GM19328 (cell line): ENCODE measurements around the gene CNTNAP2.

Source experiments
- ATAC-seq: cut with Tn5 transposase; IDR thresholded peaks from one replicate; pipeline ENCODE4 v1.9.1; 2021; ENCODE audit warnings: mild to moderate bottlenecking, moderate library complexity; ENCODE audit not compliant: unreplicated experiment

The CNTNAP2 gene

DNA sequence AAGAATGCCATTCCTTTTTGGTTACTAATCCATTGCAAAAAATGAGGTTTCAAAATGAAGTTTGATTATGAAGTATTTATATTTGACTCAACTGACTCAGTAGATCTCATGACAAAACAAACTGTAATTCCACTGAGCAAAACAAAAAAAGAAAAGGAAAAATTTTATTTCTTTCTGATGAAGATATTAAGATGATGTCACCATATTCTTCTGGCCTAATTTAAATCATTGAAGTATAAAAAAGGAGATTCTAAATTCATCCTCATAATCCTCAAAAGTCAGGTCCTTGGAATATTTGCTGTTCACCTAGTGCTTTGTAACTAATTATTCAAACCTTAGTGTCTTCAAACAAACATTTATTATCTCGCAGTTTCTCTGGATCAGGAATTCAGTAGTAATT, 1183.7 kb downstream of the CNTNAP2 start:
- no peak for ATAC-seq

DNA sequence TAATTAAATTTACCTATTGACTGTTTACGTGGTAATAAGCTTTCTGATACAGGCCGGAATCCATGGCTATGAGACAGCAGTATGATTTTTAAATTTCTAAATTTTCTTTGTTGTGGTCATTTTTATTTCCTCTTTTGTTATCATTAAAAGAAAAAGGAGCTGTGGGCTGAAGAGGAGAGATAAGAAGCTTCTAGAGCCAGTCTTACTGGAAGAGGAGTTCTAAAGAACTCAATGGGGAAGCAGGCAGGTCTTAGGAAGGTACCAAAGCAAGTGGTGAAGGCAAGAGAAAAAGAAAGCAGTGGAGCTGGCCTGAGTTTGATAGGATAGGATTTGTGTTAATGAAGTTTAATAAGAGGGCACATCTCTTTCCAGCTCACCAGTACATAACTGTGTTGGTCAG, 1187.8 kb downstream of the CNTNAP2 start:
- ATAC-seq = no peak

DNA sequence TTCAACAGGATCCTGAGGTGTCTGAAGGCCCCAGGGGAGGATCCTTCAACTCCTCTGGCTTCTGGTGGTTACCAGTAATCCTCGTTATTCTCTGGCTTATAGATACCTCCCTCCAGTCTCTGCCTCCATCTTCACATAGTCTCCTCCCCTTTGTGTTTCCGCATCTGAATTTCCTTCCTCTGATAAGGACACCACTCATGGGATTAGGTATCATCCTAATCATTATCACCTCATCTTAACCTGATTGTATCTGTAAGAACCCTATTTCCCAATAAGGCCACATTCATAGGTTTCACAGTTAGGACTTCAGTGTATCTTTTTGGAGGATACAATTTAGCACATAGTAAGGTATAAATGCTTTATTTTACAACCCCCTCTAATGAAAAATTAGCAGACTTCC, 1189.2 kb downstream of the CNTNAP2 start:
- ATAC-seq = no peak

DNA sequence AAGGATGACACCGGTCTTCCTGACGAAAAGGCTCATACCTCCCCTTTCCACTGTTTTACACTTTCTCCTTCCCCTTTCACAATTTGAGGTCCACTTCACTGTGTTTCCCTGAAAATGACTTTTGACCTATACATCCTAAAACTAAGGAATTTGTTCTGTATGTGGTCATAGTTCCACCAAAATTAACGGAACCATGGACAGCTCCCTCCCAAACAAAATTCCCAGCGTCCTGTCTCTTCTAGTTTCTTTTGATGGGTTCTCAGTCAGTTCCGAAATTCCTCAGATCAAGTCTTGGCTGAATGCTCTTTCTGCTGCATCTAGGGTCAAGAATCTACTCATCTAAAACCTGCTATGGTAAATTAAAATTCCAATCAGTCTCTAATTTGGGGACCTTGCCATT, 1191.9 kb downstream of the CNTNAP2 start:
- no peak for ATAC-seq

DNA sequence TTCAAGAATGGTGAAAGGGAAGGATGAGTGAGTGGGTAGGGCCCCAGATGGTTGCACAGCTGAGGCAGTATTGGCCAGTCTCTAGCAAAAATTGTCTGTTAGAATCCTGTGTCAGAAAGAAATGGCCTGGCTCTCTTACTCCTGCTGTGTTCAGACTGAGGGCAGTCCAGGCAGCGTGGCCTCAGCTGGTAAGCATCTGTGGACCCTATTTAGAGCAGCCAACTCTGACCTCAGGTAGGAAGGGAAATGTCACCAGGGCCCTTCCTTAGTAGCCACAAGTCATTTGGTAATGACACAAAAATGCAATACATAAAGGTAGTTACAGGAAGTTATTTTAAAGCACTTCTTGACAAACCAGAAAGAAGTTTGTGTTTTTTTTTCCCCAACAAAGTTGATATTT, 1194.7 kb downstream of the CNTNAP2 start:
- no peak for ATAC-seq

DNA sequence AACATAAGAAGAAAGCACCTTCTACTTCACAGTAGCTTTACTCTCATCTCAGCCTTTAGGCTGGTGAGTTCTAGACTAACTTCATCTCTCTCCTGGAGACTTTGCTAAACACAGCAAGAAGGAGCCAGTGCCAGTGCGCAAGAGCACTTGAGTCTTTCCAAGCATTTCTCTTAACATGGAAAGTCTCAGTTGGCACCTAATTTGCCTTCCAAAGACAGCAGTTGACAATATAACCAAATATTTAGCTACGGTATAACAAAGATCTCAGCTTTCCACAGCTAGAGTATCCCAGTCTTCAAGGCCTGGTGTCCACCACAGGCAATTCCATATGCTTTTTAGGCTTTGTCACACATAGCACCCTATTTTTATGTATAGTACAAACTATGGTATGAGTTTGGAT, 1204.9 kb downstream of the CNTNAP2 start:
- no peak for ATAC-seq

DNA sequence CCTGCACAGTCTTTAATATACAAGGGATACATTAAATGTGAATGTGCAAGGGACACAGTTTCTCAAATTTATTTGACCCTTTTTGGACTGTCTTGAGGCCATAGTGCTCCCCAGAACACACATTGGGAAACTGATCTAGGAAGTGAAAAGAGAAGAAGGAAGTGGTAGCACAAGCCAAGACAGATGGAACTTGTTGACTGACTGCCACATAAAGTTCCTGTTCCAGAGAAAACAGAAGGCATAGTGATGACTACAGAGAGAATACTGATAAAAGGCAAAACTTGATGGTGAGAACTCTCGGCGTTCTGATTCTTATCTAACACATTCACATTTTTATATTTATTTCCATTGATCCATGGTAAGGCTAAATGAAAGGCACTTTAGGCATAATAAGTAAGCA, 1216.4 kb downstream of the CNTNAP2 start:
- ATAC-seq = no peak

DNA sequence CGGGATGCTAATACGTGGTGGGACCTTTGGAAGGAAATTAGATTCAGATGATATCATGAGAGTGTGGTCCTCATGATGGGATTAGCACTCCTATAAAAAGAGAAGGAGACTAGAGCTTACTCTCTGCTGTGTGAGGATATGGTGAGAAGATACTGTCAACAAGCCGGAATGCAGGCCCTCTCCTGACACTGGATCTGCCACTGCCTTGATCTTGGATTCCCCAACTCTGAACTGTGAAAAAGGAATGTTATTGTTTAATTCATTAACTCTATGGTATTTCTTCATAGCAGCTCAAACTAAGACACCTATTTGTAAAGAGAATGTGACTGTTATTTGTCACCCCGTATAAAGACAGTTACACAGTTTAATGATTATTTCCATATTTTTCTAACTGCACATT, 1246.5 kb downstream of the CNTNAP2 start:
- ATAC-seq = no peak

DNA sequence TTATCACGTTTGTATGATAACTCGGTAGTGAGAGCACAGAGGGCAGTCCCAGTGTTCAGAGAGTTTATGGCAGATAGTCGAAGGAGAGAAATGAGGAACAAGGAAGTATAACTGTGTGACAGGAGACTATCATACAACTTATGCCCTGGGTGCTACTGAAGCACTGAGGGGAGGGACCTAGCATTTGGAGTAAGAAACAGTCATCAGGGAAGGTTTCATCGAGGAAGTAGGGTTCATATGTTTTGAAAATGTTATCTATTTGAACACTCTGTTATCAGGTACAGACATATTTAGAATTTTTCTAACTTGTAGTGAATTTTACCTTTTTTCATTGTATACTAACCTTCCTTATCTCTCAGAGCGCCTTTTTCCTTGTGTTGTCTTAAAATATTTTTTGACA, 1259.6 kb downstream of the CNTNAP2 start:
- no peak for ATAC-seq

DNA sequence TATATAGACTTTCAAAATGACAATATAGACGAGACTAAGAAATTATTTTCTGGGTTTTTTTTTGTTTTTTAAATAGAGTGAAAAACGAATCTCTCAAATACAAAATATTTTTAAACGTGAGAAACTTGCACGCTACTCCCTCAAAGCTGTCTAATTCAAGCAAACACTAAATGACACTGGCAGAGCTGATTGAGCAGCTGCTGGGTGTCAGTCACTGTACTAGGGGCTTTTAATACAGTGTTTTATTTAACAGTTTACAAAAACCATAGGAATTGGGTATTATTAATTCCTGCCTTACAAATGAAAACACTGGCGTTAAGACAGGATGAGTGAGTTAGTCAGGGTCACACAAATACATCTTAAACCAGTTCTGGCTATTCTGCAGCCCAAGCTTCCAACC, 1264.3 kb downstream of the CNTNAP2 start:
- no peak for ATAC-seq

DNA sequence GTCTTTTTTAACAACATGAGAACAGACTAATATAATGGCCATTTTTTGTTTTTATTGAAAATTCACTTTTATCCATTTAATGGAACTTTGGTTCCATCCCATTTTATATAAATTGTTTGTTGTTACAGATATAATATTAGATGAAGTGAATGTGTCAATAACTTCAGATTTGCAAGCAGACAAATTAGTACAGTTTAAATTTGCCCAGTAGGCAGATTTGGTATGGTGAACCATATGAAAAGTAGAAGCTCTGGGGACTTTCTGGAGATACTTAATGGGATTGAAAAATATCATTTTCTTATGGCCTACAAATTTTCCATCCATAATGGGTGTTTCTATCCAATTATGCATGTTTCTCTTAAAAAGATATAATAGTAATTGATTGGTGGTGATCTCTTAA, 1277.7 kb downstream of the CNTNAP2 start:
- ATAC-seq = no peak

DNA sequence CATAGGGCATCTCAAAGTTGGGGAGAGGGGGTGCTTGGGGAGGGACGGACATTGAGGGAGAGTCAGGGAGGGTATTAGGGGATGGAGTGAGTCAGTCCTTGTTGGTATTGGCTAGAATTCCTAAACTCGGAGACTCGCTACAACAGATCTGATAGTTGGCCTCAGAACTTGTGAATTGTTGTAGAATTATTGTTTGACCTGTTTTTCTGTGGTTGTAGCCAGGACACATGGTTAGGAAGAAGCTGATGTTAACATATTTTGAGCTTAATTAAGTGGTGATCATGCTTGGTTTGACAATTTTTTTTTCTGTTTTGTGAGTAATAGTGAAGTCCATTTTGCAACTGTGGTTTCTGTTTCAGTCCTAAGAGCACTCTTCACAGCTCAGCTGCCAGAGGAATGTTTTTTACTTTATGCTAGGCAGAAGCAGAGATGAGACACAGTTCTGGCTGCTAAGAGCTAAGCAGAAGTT, 1283.7 kb downstream of the CNTNAP2 start:
- no peak for ATAC-seq

DNA sequence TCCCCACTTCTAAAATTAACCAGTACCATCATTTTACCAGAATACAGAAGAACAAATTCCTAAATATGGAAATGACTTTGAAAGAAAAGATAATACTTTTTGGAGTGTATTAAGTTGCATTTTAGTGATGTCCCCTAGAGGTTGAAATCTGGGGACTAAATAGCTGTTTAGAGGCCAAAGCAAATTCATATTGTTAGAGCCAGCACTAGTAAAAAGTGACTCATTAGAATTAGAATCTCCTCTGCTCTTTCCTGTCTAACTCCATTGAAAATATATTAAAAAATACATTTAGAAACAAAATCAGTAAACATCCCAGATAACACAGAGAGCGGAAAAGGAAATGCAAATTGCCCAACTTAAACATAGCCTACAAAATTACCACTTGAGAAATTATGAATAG, 1284.3 kb downstream of the CNTNAP2 start:
- ATAC-seq = no peak

DNA sequence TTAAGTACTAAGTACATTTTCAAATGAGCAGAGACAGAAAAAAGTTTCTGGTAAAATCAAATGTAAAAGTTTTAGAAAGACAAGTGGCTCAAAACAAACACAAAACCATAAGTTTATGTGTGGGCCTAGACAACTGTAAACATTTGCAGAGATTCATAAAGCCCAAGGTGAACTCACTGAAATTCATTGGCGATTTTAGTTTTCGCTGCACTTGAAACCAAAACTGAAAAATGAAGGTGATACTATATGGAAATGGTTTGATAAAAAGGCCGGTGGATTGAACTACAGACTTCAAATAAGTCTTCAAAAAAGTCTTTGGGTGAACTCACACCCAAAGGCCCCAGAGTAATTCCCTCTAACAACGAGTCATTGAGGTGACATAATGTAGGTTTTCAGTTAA, 1289.0 kb downstream of the CNTNAP2 start:
- no peak for ATAC-seq

DNA sequence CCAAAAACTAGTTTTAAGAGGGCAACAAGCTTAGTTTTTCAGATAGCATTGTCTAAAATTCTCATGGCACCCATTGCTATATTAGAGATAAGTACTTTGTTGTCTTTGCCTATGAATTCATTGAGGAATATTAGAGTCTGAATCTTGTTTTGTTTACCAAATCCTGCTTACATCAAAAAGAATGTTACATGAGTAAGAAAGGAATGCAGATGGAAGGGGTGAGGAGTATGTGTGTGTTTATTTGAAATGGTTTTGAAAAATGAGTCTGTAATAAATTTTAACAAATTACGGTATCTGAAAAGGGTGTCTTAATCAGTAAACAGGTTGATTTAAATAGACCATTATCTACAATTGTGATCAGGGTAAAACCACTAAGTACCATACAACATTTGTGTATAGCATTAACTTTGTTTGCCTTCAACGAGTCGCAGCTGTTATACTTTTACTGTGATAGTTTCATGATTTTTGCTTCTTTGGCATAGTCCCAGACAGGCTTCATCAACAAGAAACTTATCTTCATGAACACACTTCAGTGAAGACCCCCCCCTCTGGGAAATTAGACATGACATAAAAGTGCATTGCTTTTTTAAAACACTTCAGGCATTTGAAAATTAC, 1290.0 kb downstream of the CNTNAP2 start:
- ATAC-seq = no peak

DNA sequence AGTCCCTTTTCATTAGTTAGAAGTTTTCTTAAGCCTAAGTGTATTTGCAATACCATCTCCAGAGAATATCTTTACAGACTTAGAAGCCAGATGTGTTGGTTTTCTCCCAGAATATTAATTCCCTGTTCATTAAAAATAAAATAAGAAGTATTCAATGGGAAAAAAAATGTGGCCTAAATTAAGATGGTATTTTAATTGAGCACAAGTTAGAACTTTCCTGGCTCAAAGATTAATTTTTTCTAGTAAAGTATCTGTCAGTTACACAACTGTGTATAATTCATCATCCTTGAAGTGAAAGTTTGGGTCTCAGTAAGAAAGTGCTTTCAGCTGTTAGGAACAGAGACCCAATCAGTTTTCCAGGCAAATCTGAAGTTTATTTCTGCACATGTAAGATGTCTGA, 1294.5 kb downstream of the CNTNAP2 start:
- no peak for ATAC-seq

DNA sequence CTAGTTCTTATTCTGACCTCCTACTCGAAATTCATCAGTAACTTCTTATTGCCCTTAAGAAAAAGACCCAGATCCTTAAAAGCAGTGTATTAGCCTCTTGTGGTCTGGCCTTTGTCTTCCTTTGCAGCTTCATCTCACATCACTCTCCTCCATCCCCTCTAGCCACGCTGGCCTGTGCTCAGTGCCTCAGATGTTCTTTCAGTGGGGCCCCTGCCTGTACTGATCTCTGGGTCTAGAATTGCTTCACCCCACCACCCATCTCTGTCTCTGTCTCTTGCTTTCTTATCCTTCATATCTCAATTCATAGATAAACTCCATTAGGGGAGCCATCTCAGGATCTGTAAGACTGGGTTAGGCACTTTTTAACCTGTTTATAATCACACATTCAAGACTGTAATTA, 1295.5 kb downstream of the CNTNAP2 start:
- no peak for ATAC-seq

DNA sequence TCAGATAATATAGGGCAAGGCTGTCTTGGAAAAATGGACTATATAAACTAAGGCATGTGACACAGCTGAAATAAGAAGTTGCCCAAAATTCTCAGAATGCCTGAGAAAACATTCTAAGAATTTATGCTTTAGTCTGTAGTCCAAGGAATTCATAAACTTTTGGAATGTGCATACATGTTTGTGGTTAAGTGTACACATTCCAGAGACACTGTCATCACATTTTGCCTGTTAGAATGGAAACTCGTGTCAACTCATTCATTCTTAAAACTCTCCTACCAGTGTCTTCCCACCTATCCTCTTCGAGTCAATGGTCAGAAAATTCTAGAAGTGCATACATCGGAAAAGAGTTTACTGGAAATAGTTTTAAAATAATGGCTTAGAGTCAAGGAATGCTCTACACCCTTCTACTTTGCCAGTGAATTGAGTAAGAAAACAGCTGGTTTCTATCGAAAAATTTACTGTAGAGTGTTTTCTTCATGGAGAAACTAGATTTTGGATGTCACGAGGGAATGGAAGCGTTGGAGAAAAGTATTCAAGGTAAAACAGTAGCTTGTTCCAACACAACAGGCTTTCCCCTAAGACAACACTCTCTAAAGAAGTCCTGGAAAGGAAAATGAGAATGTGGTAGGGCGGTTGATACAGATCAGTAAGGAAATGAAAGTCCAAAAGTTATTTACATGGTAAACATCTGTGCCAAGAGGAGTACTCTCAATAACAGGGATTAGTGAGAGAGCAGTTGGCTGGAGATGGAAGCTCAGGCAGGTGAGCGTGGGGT, 1296.4 kb downstream of the CNTNAP2 start:
- no peak for ATAC-seq

DNA sequence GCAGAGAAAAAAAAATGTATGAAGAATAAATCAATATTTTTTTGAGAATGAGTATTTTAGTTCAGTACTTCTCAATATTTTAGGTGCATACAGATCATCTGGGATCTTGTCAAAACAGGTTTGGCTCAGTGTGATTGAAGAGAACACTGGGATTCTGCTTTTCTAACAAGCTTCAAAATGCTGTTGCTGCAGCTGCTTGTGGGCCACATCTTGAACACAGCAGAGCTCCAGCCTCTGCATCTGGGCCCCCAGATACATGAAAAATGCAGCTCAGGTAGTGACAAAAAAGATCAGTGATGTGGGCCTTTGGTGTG, 1296.9 kb downstream of the CNTNAP2 start:
- ATAC-seq = no peak

DNA sequence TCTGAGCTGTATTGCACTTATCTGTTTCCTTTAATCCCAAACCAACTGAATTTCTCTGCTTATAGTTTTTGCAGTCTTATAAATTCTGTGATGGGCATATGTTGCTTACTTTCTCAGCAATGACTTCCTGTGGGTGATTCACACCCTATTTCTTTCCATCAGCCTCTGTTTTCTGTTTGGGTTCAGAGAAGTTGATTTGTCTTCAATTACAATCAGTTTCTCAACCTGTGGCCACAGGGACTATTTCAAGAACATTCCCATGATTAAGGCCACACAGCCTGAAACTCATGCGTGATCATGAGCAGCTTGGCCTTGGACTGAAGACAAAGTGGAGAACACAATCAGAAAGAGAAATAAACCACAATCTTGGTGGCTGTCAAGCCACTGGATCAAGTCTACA, 1299.4 kb downstream of the CNTNAP2 start:
- no peak for ATAC-seq

DNA sequence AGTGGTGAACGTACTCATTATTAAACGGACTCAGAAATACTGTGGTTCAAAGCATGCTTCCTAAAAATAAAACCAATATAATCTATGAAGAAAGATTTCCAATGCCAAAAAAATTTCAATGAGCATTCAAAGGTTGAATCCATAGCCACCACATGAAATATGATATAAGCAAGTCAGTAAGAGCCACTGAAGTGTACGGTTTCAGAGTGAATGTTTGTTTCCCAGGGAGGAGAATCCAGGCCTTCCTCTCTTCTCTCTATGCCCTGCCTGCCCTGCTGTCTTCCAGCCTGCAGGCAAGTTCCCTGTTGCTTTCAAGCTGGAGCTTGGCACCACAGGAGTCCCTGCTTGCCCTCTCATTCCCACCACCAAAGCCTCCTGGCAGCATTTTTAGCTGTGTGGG, 1302.4 kb downstream of the CNTNAP2 start:
- no peak for ATAC-seq

DNA sequence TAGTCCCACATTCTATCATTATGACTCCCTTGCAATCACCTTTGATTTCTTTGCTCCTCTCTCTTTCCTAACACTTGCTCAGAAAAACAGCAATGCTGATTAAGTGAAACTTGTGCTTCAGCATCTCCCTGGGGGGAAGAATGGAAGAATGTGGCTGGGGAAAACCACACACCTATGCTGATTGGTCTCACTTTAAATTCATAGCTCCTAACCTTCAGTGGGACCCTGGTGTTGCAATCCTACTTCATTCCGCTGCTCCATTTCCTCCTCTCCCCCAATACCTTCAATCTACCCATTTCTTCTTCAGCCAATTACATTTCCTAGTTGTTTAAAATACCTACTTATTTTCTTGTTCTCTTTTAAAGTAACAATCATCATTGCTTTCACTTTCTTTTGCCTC, 1307.3 kb downstream of the CNTNAP2 start:
- ATAC-seq = no peak

DNA sequence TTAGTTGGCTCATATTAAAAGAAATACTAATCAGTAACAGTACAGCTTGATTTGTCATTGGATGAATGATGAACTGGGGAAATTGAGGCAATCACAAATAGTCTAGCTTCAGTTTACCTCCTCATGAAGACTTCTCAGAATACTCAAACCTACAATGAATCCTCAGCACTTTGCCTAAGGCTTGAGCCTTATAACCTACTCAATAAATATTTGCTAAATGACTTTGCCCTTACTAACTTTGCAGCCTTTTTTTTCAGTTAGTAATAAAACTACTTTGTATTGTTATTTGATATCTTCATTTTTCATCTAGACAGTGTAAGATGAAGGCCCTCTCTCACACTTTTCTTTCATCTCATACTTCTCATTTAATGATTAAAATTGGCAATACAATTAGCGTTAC, 1311.5 kb downstream of the CNTNAP2 start:
- ATAC-seq = no peak
